SK-N-SH treated with all-trans-retinoic acid at 6 μM for 48 hours (cell line): ENCODE results near the gene TMEM263.

ENCODE experiments used
- ATAC-seq: fragments of 200-7000 bp; cut with Tn5 transposase; 3 replicates; pipeline ENCODE4 v1.9.1; 2020; ENCODE audit warnings: mild to moderate bottlenecking, moderate library complexity
- ARNTL ChIP-seq: fragments of 450-650 bp; formaldehyde crosslinking; IDR thresholded peaks from 2 replicates; pipeline ENCODE4 v1.5.0; 2020; ENCODE audit warnings: low read depth, mild to moderate bottlenecking, moderate library complexity, borderline replicate concordance
- BACH2 ChIP-seq: fragments of 250-450 bp; sonication (Bioruptor Pico); IDR thresholded peaks from 2 replicates; pipeline ENCODE4 v1.9.0; 2021; ENCODE audit warnings: mild to moderate bottlenecking, borderline replicate concordance
- CSDC2 ChIP-seq: fragments of 250-450 bp; sonication (Bioruptor Pico); IDR thresholded peaks from 2 replicates; pipeline ENCODE4 v1.5.0; 2020; ENCODE audit warnings: mild to moderate bottlenecking, moderate library complexity
- ESRRG ChIP-seq: fragments of 250-450 bp; sonication (Bioruptor Pico); IDR thresholded peaks from 2 replicates; pipeline ENCODE4 v1.6.1; 2021; ENCODE audit warnings: mild to moderate bottlenecking
- GLIS3 ChIP-seq: fragments of 250-450 bp; sonication (Bioruptor Pico); IDR thresholded peaks from 2 replicates; pipeline ENCODE4 v1.5.0; 2020; ENCODE audit warnings: mild to moderate bottlenecking, moderate library complexity
- ISL1 ChIP-seq: fragments of 250-450 bp; sonication (Bioruptor Pico); IDR thresholded peaks from 2 replicates; pipeline ENCODE4 v2.1.2; 2022; ENCODE audit warnings: mild to moderate bottlenecking, moderate library complexity
- OSR1 ChIP-seq: fragments of 250-450 bp; sonication (Bioruptor Pico); IDR thresholded peaks from 2 replicates; pipeline ENCODE4 v1.8.0; 2022; ENCODE audit warnings: moderate library complexity, mild to moderate bottlenecking, inconsistent platforms
- RARB ChIP-seq: fragments of 250-450 bp; sonication (Bioruptor Pico); IDR thresholded peaks from 2 replicates; pipeline ENCODE4 v1.8.0; 2021; ENCODE audit warnings: mild to moderate bottlenecking, moderate library complexity
- SNAI2 ChIP-seq: fragments of 250-450 bp; sonication (Bioruptor Pico); IDR thresholded peaks from 2 replicates; pipeline ENCODE4 v1.5.0; 2020; ENCODE audit warnings: mild to moderate bottlenecking, moderate library complexity
- TCF4 ChIP-seq: fragments of 250-450 bp; sonication (Bioruptor Pico); IDR thresholded peaks from 2 replicates; pipeline ENCODE4 v1.8.0; 2021; ENCODE audit warnings: mild to moderate bottlenecking, moderate library complexity, borderline replicate concordance
- TOX ChIP-seq: fragments of 250-450 bp; sonication (Bioruptor Pico); IDR thresholded peaks from 2 replicates; pipeline ENCODE4 v1.8.0; 2021; ENCODE audit warnings: mild to moderate bottlenecking, moderate library complexity, borderline replicate concordance
- ZC3H10 ChIP-seq: fragments of 250-450 bp; sonication (Bioruptor Pico); IDR thresholded peaks from 2 replicates; pipeline ENCODE4 v1.5.1; 2021; ENCODE audit warnings: mild to moderate bottlenecking, moderate library complexity
- ZFP3 ChIP-seq: fragments of 250-450 bp; sonication (Bioruptor Pico); IDR thresholded peaks from 2 replicates; pipeline ENCODE4 v1.5.0; 2020; ENCODE audit warnings: mild to moderate bottlenecking, moderate library complexity
- ZFP30 ChIP-seq: fragments of 450-650 bp; formaldehyde crosslinking; IDR thresholded peaks from 2 replicates; pipeline ENCODE4 v1.5.0; 2022; ENCODE audit warnings: mild to moderate bottlenecking, moderate library complexity
- ZNF565 ChIP-seq: fragments of 450-650 bp; formaldehyde crosslinking; conservative IDR thresholded peaks from 2 replicates; pipeline ENCODE4 v1.5.0; 2020; ENCODE audit warnings: low read depth, mild to moderate bottlenecking, moderate library complexity
- ZNF70 ChIP-seq: fragments of 450-650 bp; formaldehyde crosslinking; IDR thresholded peaks from 2 replicates; pipeline ENCODE4 v1.5.0; 2020; ENCODE audit warnings: mild to moderate bottlenecking, moderate library complexity
- TF ChIP-seq, protein P1 (sequence below): fragments of 250-450 bp; sonication (Bioruptor Pico); IDR thresholded peaks from 2 replicates; pipeline ENCODE4 v1.5.1; 2020; ENCODE audit warnings: low read depth, mild to moderate bottlenecking, moderate library complexity
- TF ChIP-seq, protein P2 (sequence below): fragments of 250-450 bp; sonication (Bioruptor Pico); IDR thresholded peaks from 2 replicates; pipeline ENCODE4 v1.8.0; 2020; ENCODE audit warnings: mild to moderate bottlenecking, moderate library complexity, borderline replicate concordance
- TF ChIP-seq, protein P3 (sequence below): fragments of 250-450 bp; sonication (Bioruptor Pico); IDR thresholded peaks from 2 replicates; pipeline ENCODE4 v1.8.0; 2021; ENCODE audit warnings: low read depth, mild to moderate bottlenecking, moderate library complexity, borderline replicate concordance
- TF ChIP-seq, protein P4 (sequence below): fragments of 250-450 bp; sonication (Bioruptor Pico); IDR thresholded peaks from 2 replicates; pipeline ENCODE4 v1.5.1; 2021; ENCODE audit warnings: mild to moderate bottlenecking, moderate library complexity

The TMEM263 gene

DNA sequence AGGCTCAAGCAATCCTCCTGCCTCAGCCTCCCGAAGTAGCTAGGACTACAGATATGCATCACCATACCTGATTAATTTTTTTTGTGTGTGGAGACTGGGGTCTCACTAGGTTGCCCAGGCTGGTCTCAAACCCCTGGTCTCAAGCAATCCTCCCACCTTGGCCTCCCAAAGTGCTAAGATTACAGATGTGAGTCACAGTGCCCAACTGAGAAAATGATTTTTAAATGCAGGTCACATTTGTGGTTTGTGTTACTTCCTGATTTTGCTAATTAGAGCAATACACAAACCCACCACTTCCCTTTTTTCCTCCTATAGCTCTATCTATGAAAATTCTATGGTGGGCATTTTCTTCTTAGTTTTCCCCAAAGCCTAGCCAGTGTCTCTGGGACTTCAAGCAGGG, 45.5 kb upstream of the TMEM263 start:
- TF ChIP-seq ZFP3 (CRISPR knock-in tag) (no peak), SNAI2 (CRISPR knock-in tag) (no peak)
- no peak for ATAC-seq

DNA sequence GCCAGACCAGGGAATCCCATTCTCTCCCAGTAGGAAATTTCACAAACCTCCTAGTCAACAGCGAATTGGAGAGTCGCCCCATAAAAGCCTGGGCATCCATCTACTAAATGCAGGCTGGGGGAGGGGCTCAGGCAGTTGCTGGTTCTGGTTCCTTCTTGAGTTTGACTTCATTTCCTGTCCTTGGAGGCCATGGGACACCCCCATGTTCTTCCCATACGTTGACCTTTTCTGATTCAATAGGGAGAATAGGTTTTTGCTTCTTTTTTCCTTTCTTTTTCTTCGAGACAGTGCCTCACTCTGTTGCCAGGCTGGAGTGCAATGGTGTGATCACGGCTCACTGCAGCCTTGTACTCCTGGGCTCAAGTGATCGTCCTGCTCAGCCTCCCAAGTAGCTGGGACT, 44.1 kb upstream of the TMEM263 start:
- no peak for TF ChIP-seq SNAI2 (CRISPR knock-in tag)
- no peak for TF ChIP-seq ZFP30 (CRISPR knock-in tag)
- TF ChIP-seq, protein P1, sequence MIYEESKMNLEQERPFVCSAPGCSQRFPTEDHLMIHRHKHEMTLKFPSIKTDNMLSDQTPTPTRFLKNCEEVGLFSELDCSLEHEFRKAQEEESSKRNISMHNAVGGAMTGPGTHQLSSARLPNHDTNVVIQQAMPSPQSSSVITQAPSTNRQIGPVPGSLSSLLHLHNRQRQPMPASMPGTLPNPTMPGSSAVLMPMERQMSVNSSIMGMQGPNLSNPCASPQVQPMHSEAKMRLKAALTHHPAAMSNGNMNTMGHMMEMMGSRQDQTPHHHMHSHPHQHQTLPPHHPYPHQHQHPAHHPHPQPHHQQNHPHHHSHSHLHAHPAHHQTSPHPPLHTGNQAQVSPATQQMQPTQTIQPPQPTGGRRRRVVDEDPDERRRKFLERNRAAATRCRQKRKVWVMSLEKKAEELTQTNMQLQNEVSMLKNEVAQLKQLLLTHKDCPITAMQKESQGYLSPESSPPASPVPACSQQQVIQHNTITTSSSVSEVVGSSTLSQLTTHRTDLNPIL (CRISPR knock-in tag): no peak
- no peak for TF ChIP-seq RARB (CRISPR knock-in tag)
- TF ChIP-seq, protein P2, sequence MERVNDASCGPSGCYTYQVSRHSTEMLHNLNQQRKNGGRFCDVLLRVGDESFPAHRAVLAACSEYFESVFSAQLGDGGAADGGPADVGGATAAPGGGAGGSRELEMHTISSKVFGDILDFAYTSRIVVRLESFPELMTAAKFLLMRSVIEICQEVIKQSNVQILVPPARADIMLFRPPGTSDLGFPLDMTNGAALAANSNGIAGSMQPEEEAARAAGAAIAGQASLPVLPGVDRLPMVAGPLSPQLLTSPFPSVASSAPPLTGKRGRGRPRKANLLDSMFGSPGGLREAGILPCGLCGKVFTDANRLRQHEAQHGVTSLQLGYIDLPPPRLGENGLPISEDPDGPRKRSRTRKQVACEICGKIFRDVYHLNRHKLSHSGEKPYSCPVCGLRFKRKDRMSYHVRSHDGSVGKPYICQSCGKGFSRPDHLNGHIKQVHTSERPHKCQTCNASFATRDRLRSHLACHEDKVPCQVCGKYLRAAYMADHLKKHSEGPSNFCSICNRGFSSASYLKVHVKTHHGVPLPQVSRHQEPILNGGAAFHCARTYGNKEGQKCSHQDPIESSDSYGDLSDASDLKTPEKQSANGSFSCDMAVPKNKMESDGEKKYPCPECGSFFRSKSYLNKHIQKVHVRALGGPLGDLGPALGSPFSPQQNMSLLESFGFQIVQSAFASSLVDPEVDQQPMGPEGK (CRISPR knock-in tag): no peak
- no peak for TF ChIP-seq GLIS3 (CRISPR knock-in tag)
- TF ChIP-seq, all 23 proteins: peak for 0
- no peak for ATAC-seq

DNA sequence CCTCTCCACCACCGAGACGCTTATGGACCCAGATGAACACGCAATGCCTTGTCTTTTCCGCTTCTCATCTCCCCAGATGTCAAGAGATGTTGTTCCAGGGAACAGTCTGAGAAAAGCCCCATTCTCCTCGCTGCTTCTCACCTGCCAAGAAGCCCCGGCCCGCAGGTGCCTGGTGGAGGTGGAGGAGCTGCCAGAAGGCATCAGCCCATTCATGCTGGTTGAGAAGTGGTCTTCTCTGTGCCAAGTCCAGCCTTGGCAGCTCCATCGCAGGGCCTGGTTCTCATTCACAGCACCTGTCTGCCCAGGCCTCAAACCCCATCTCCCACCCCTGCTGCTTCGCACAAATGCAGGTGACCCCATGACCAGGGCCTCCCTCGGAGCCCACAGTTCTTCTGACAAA, 42.3 kb upstream of the TMEM263 start:
- no peak for ATAC-seq
- TF ChIP-seq ISL1 (no peak), TOX (CRISPR knock-in tag) (no peak), ZNF565 (no peak), TCF4 (CRISPR knock-in tag) (no peak), CSDC2 (CRISPR knock-in tag) (no peak), ESRRG (CRISPR knock-in tag) (no peak), ARNTL (CRISPR knock-in tag) (no peak), SNAI2 (CRISPR knock-in tag) (no peak), ZNF70 (CRISPR knock-in tag) (no peak), OSR1 (CRISPR knock-in tag) (no peak), ZC3H10 (no peak), BACH2 (CRISPR knock-in tag) (no peak), ZFP30 (CRISPR knock-in tag) (no peak)
- TF ChIP-seq, protein P1 (CRISPR knock-in tag): no peak
- TF ChIP-seq, protein P3, sequence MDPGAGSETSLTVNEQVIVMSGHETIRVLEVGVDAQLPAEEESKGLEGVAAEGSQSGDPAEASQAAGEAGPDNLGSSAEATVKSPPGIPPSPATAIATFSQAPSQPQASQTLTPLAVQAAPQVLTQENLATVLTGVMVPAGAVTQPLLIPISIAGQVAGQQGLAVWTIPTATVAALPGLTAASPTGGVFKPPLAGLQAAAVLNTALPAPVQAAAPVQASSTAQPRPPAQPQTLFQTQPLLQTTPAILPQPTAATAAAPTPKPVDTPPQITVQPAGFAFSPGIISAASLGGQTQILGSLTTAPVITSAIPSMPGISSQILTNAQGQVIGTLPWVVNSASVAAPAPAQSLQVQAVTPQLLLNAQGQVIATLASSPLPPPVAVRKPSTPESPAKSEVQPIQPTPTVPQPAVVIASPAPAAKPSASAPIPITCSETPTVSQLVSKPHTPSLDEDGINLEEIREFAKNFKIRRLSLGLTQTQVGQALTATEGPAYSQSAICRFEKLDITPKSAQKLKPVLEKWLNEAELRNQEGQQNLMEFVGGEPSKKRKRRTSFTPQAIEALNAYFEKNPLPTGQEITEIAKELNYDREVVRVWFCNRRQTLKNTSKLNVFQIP: no peak
- TF ChIP-seq, protein P2 (CRISPR knock-in tag): no peak
- TF ChIP-seq, protein P4, sequence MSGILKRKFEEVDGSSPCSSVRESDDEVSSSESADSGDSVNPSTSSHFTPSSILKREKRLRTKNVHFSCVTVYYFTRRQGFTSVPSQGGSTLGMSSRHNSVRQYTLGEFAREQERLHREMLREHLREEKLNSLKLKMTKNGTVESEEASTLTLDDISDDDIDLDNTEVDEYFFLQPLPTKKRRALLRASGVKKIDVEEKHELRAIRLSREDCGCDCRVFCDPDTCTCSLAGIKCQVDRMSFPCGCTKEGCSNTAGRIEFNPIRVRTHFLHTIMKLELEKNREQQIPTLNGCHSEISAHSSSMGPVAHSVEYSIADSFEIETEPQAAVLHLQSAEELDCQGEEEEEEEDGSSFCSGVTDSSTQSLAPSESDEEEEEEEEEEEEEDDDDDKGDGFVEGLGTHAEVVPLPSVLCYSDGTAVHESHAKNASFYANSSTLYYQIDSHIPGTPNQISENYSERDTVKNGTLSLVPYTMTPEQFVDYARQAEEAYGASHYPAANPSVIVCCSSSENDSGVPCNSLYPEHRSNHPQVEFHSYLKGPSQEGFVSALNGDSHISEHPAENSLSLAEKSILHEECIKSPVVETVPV: no peak
